ENCODE measurements around the gene PPDPF. TPM values are rescaled to one million over a fixed set of nuclear protein-coding genes. Genes with fewer than 3 reads are reported as not detected.
"Not testable (repeated sequence)": the region's sequence is repeated elsewhere in the genome, so short reads cannot be mapped to it uniquely, and the experiment has no call there.

The PPDPF gene
- total RNA-seq, 1 experiment from 2014 or later, result 243 TPM

- Histone ChIP-seq H3K27ac (no peak overlapping the region), H2AFZ (no peak overlapping the region), H3K79me2 (ENCODE audit: low read depth) (no peaks in the 10 kb centered on the region), H3K9me3 (ENCODE audit: insufficient read depth, low read depth) (peaks cover 4% of the 10 kb centered on the region), H3K27me3 (ENCODE audit: insufficient read depth, low read depth) (peaks cover 98% of the 10 kb centered on the region), H3K4me1 (replicated peaks; ENCODE audit: insufficient read depth) (no peaks in the 10 kb centered on the region), H3K9me2 (ENCODE audit: insufficient read depth) (no peaks in the 10 kb centered on the region), H3K4me2 (no peak overlapping the region), H3K4me3 (no peak overlapping the region), H3F3A (ENCODE audit: insufficient read depth, low read depth) (peaks cover 8% of the 10 kb centered on the region; the same call in 1 of the 2 replicates), H3K36me3 (ENCODE audit: low read depth) (no peaks in the 10 kb centered on the region), H4K20me1 (ENCODE audit: insufficient read depth) (no peaks in the 10 kb centered on the region)
- ChIA-PET CTCF (no interaction called here), POLR2A (ENCODE audit: unreplicated experiment) (no interaction called here)
- intact Hi-C loops (cut with micrococcal nuclease; ENCODE audit: unreplicated experiment), result no loop called here
- no TSS peak for BruUV-seq (replicated peaks)
- TF ChIP-seq CTCF (conservative IDR thresholded peaks at IDR 0.05) (no peak), EZH2 (IDR thresholded peaks at IDR 0.05; ENCODE audit: low read depth) (no peak)
- DNase-seq, result no peak
Observed at GRCh38 chr20:63509088-63509564, 11.4 kb upstream of the PPDPF start.

- ChIA-PET CTCF (no interaction called here), POLR2A (ENCODE audit: unreplicated experiment) (no interaction called here)
- intact Hi-C loops (cut with micrococcal nuclease; ENCODE audit: unreplicated experiment), result no loop called here
- no peak overlapping the region for H2AFZ ChIP-seq
- TF ChIP-seq EZH2 (IDR thresholded peaks at IDR 0.05; ENCODE audit: low read depth), result no peak
- no peak for TF ChIP-seq CTCF (conservative IDR thresholded peaks at IDR 0.05)
- no TSS peak for BruUV-seq (replicated peaks)
- no peaks in the 10 kb centered on the region for H3K79me2 ChIP-seq (ENCODE audit: low read depth)
- H3K27me3 ChIP-seq (ENCODE audit: insufficient read depth, low read depth), result peaks cover 62% of the 10 kb centered on the region
- DNase-seq, result no peak
- H4K20me1 ChIP-seq (ENCODE audit: insufficient read depth), result no peaks in the 10 kb centered on the region
- peaks cover 17% of the 10 kb centered on the region for H3F3A ChIP-seq (ENCODE audit: insufficient read depth, low read depth)
- no peaks in the 10 kb centered on the region for H3K9me2 ChIP-seq (ENCODE audit: insufficient read depth)
- H3K4me3 ChIP-seq, result no peak overlapping the region
- no peak overlapping the region for H3K4me2 ChIP-seq
- H3K27ac ChIP-seq, result no peak overlapping the region
- H3K4me1 ChIP-seq (replicated peaks; ENCODE audit: insufficient read depth), result peaks cover 7% of the 10 kb centered on the region; the same call in 1 of the 2 replicates
- no peaks in the 10 kb centered on the region for H3K36me3 ChIP-seq (ENCODE audit: low read depth)
- H3K9me3 ChIP-seq (ENCODE audit: insufficient read depth, low read depth), result no peaks in the 10 kb centered on the region
Observed at GRCh38 chr20:63513207-63513606, 7.4 kb upstream of the PPDPF start.

GRCh38 chr20:63514520-63514919 lies 6.0 kb upstream of the PPDPF start:
- Histone ChIP-seq H3K27me3 (ENCODE audit: insufficient read depth, low read depth) (peaks cover 50% of the 10 kb centered on the region), H3F3A (ENCODE audit: insufficient read depth, low read depth) (peaks cover 17% of the 10 kb centered on the region)
- H3K4me3 ChIP-seq; H3K4me1 ChIP-seq (replicated peaks; ENCODE audit: insufficient read depth); H3K9me3 ChIP-seq (ENCODE audit: insufficient read depth, low read depth); H4K20me1 ChIP-seq (ENCODE audit: insufficient read depth); CTCF ChIA-PET; DNase-seq; H3K79me2 ChIP-seq (ENCODE audit: low read depth); H3K4me2 ChIP-seq; H3K9me2 ChIP-seq (ENCODE audit: insufficient read depth); POLR2A ChIA-PET (ENCODE audit: unreplicated experiment); H3K36me3 ChIP-seq (ENCODE audit: low read depth); intact Hi-C loops (cut with micrococcal nuclease; ENCODE audit: unreplicated experiment); BruUV-seq (replicated peaks); H2AFZ ChIP-seq; H3K27ac ChIP-seq: not testable (repeated sequence)

All from PC-9 (cell line).